B cell (primary cell): Measurements from ENCODE around the gene COPZ1. TPM values are rescaled to one million over a fixed set of nuclear protein-coding genes. Genes with fewer than 3 reads are reported as not detected.

Experiments
- ATAC-seq: fragments of 200-7000 bp; cut with Tn5 transposase; one replicate; pipeline ENCODE4 v1.10.0; 2021; ENCODE audit warnings: low read depth, mild to moderate bottlenecking, moderate number of reproducible peaks, moderate library complexity
- CTCF ChIA-PET: fragments of 350-600 bp; sonication (Branson Sonifier 250); formaldehyde crosslinking; loops from one replicate; lab custom pipeline; 2021; ENCODE audit warnings: antibody characterized with exemption, inconsistent platforms; lab: Charles Lee
- POLR2A ChIA-PET: fragments of 350-600 bp; sonication (Branson Sonifier 250); formaldehyde crosslinking; loops from one replicate; lab custom pipeline; 2021; ENCODE audit warnings: antibody characterized with exemption; lab: Charles Lee
- DNase-seq: peaks from one replicate; pipeline ENCODE4 v3.0.0; 2013
- H2AFZ ChIP-seq: 2 replicates; pipeline ENCODE4 v1.6.1; 2012; ENCODE audit warnings: mild to moderate bottlenecking, low read depth, low read length; ENCODE audit not compliant: insufficient read depth, poor library complexity, severe bottlenecking
- H3K27ac ChIP-seq, 2 donors: 1 replicate in 1 of 2; 2 replicates in 1 of 2; pipeline ENCODE4 v1.5.1; 2012 to 2013; ENCODE audit warnings: low read length in 2 of 2, mild to moderate bottlenecking in 2 of 2, moderate library complexity in 1 of 2
- H3K27me3 ChIP-seq, 4 experiments: fragments of 200-600 bp in 1 of 4; sonication (generic) in 1 of 4; replicated peaks in 1 of 4; 1 replicate in 2 of 4; 2 replicates in 2 of 4; pipeline versions ENCODE4 v1.6.1 to v1.7.0; 2013 to 2016; ENCODE audit warnings: low read length in 3 of 4, mild to moderate bottlenecking in 2 of 4, mixed read lengths in 1 of 4, moderate library complexity in 1 of 4; ENCODE audit not compliant: insufficient read depth in 4 of 4, control insufficient read depth in 3 of 4; ENCODE audit errors: control extremely low read depth in 1 of 4
- H3K36me3 ChIP-seq, 2 experiments: replicated peaks in 1 of 2; 1 replicate in 1 of 2; 2 replicates in 1 of 2; pipeline versions ENCODE4 v1.6.1 to v1.7.1; 2013; ENCODE audit warnings: low read length in 1 of 2; ENCODE audit not compliant: insufficient read depth in 2 of 2, control insufficient read depth in 1 of 2; ENCODE audit errors: control extremely low read depth in 1 of 2, extremely low read depth in 1 of 2
- H3K4me1 ChIP-seq, 2 donors: fragments of 200-600 bp in 1 of 2; sonication (generic) in 1 of 2; 1 replicate in 1 of 2; 2 replicates in 1 of 2; pipeline versions ENCODE4 v1.5.1 to v1.6.1; 2013 to 2017; ENCODE audit warnings: low read length in 2 of 2; ENCODE audit not compliant: control insufficient read depth in 2 of 2, insufficient read depth in 2 of 2
- H3K4me2 ChIP-seq: replicated peaks from 2 replicates; pipeline ENCODE3; 2012; ENCODE audit warnings: mild to moderate bottlenecking, low read depth, low read length; ENCODE audit not compliant: poor library complexity, severe bottlenecking
- H3K4me3 ChIP-seq, 5 experiments: fragments of 200-600 bp in 1 of 5; sonication (generic) in 1 of 5; 1 replicate in 3 of 5; 2 replicates in 2 of 5; pipeline versions ENCODE4 v1.5.1 to v1.7.0; 2011 to 2016; ENCODE audit warnings: low read length in 4 of 5, mild to moderate bottlenecking in 4 of 5, low read depth in 2 of 5, control low read depth in 1 of 5, moderate library complexity in 1 of 5; ENCODE audit not compliant: insufficient read depth in 1 of 5; ENCODE audit errors: control extremely low read depth in 1 of 5, extremely low read depth in 1 of 5
- H3K79me2 ChIP-seq: fragments of 200-600 bp; sonication (generic); one replicate; pipeline ENCODE4 v1.6.0; 2016; ENCODE audit warnings: low read length; ENCODE audit not compliant: control insufficient read depth, insufficient read depth
- H3K9ac ChIP-seq: fragments of 200-600 bp; sonication (generic); 2 replicates; pipeline ENCODE4 v1.6.1; 2017; ENCODE audit warnings: mild to moderate bottlenecking, low read length, moderate library complexity
- H3K9me3 ChIP-seq, 3 donors: one replicate each; pipeline versions ENCODE4 v1.6.1 to v1.7.1; 2013; ENCODE audit warnings: low read length in 2 of 3; ENCODE audit not compliant: control insufficient read depth in 2 of 3, insufficient read depth in 1 of 3; ENCODE audit errors: control extremely low read depth in 1 of 3
- H4K20me1 ChIP-seq: 2 replicates; pipeline ENCODE4 v1.6.0; 2012; ENCODE audit warnings: mild to moderate bottlenecking, low read length; ENCODE audit not compliant: insufficient read depth, control insufficient read depth, poor library complexity, severe bottlenecking
- H3K27ac Mint-ChIP-seq: one replicate; pipeline ENCODE4 v1.8.0; 2021; ENCODE audit warnings: mixed read lengths
- H3K27me3 Mint-ChIP-seq: one replicate; pipeline ENCODE4 v1.8.0; 2021; ENCODE audit warnings: mixed read lengths
- H3K4me1 Mint-ChIP-seq: one replicate; pipeline ENCODE4 v1.8.0; 2021; ENCODE audit warnings: mixed read lengths
- H3K4me3 Mint-ChIP-seq: one replicate; pipeline ENCODE4 v1.8.0; 2021; ENCODE audit warnings: mixed read lengths
- H3K9me3 Mint-ChIP-seq: one replicate; pipeline ENCODE4 v1.8.0; 2022; ENCODE audit warnings: mixed read lengths; ENCODE audit not compliant: insufficient read depth
- CTCF ChIP-seq: fragments of 200-600 bp; IDR thresholded peaks from one replicate; pipeline ENCODE4 v1.8.0; 2022; ENCODE audit warnings: antibody characterized with exemption, mild to moderate bottlenecking
- EZH2 ChIP-seq: IDR thresholded peaks from 2 replicates; pipeline ENCODE4 v1.6.1; 2012; ENCODE audit warnings: borderline replicate concordance, low read depth, mild to moderate bottlenecking, moderate library complexity, low read length; ENCODE audit not compliant: insufficient read depth, poor library complexity, severe bottlenecking
- WGBS: methylation state at CpG from one replicate; pipeline ENCODE4 v1.1.5; 2013; ENCODE audit warnings: missing lambda C conversion rate; ENCODE audit not compliant: insufficient coverage; 5-methylcytosine and 5-hydroxymethylcytosine counted together
- intact Hi-C: fragments of 100-400 bp; cut with micrococcal nuclease; formaldehyde crosslinking; loops from one replicate; pipeline ENCODE4 v1.10.0; 2022
- polyA plus RNA-seq: library from polyadenylated mRNA; depleted of rRNA; stranded (reverse); fragments of >200 nt; gene quantifications from 2 replicates; pipeline ENCODE4 v1.2.3, GENCODE V29; 2012
- total RNA-seq, 2 donors: library from RNA; stranded (reverse); fragments of 120-200 nt in 1 of 2; gene quantifications; 1 replicate in 1 of 2; 2 replicates in 1 of 2; pipeline versions ENCODE4 v1.2.3 to v1.2.4, GENCODE V29; 2013 to 2022

The COPZ1 gene
- total and polyA plus RNA-seq, 2 donors (not counting 1 experiment from before 2014, with no cell fraction given) = 54.9 to 72.1 TPM

GRCh38 chr12:54390668-54391551, 66.0 kb downstream of the COPZ1 start:
- peak overlapping the region; percentile 85 for H3K27ac Mint-ChIP-seq
- peak overlapping the region; percentile 61 for H3K9ac ChIP-seq
- intact Hi-C loops = no loop called here
- TF ChIP-seq EZH2 (no peak), CTCF (no peak)
- H3K4me3 Mint-ChIP-seq = peak overlapping the region; percentile 90
- H3K9me3 Mint-ChIP-seq = no peaks in the 10 kb centered on the region
- CTCF ChIA-PET = interaction anchor here (0.6 to 4.5 kb wide), 10 partner anchors 9 to 139 kb away, joined by 3 to 49 read pairs (median 4); no protein-coding TSS in a partner anchor
- peaks cover 6% of the 10 kb centered on the region for H3K79me2 ChIP-seq
- WGBS = under 1% methylated on average over 38 of the region's 51 CpGs
- H3K4me2 ChIP-seq = peak overlapping the region; percentile 85
- POLR2A ChIA-PET = interaction anchor here (0.6 kb wide), 1 partner anchor 111 kb away, joined by 10 read pairs; no protein-coding TSS in a partner anchor
- H3K9me3 ChIP-seq = no peaks in the 10 kb centered on the region
- H3K27me3 ChIP-seq = no peaks in the 10 kb centered on the region
- H3K36me3 ChIP-seq = no peaks in the 10 kb centered on the region
- peaks cover 63% of the 10 kb centered on the region for H3K4me1 Mint-ChIP-seq
- H2AFZ ChIP-seq = peak overlapping the region; percentile 91
- DNase-seq = peak; percentile 85
- H3K4me1 ChIP-seq = peaks cover 62 to 70% of the 10 kb centered on the region in 2 donors
- no peaks in the 10 kb centered on the region for H3K27me3 Mint-ChIP-seq
- no peaks in the 10 kb centered on the region for H4K20me1 ChIP-seq
- peak overlapping the region; percentile 30 to 74 (median 62) for H3K4me3 ChIP-seq
- peak overlapping the region; percentile 45 to 63 for H3K27ac ChIP-seq
- peak; percentile 95 for ATAC-seq
